ENCODE data around the gene OR1B1.
"Not testable (repeated sequence)": the region's sequence is repeated elsewhere in the genome, so short reads cannot be mapped to it uniquely, and the experiment has no call there.

The OR1B1 gene

DNA sequence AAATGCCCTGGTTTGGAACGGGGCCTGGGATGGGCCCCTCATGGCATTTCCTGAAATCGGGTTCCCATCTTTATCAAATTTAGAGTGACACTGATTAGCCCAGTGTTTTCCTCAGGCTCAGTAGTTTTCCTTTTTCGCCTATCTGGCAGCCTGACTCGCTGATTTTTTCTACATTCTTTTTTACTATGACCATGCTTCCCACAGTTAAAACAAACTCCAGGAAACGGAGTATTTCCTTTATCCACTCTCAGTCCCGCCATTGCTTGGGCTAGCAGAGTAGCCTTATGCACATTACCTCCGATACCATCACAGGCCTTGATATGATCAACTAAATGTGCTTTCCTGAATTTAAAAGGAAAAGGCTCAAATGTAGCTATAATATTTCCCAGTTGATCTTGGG lies 37.4 kb downstream of the OR1B1 start:
- H3K27ac ChIP-seq: no peak overlapping the region
- ChIA-PET POLR2A (ENCODE audit: low non-redundant PET) (no interaction called here), CTCF (interaction anchor here (0.6 kb wide), 1 partner anchor 32 kb away, joined by 7 read pairs; no protein-coding TSS in a partner anchor)
- TF ChIP-seq, protein P1, sequence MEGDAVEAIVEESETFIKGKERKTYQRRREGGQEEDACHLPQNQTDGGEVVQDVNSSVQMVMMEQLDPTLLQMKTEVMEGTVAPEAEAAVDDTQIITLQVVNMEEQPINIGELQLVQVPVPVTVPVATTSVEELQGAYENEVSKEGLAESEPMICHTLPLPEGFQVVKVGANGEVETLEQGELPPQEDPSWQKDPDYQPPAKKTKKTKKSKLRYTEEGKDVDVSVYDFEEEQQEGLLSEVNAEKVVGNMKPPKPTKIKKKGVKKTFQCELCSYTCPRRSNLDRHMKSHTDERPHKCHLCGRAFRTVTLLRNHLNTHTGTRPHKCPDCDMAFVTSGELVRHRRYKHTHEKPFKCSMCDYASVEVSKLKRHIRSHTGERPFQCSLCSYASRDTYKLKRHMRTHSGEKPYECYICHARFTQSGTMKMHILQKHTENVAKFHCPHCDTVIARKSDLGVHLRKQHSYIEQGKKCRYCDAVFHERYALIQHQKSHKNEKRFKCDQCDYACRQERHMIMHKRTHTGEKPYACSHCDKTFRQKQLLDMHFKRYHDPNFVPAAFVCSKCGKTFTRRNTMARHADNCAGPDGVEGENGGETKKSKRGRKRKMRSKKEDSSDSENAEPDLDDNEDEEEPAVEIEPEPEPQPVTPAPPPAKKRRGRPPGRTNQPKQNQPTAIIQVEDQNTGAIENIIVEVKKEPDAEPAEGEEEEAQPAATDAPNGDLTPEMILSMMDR (conservative IDR thresholded peaks at IDR 0.05; ENCODE audit: low read depth): no peak
- no peak for DNase-seq (ENCODE audit: low spot score)

DNA sequence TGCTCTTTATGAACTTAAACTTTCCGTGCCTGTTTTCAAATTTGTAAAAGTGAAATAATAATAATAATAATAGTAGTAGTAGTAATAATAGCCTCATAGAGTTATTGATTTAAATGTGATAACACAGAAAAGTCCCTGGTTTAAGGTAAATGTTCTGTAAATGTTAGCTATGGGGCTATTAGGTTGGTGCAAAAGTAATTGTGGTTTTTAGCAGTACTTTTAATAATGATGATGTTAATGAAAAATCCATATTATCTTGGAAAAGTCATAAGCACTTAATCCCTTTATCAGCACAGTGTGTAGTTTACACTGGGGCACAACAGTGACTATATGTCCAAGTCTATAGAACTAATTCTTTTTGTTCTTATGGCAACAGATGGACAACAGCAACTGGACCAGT lies 43.1 kb downstream of the OR1B1 start, which contains the start of gene OR1Q1:
Gene OR1Q1 (plus strand): TSS at position 377 of the 400 bp plus-strand sequence. CDS start 0 bp downstream, at position 377.
- H3K27ac ChIP-seq: no peak within 1 kb of the TSS
- ChIA-PET CTCF (no interaction called here), POLR2A (ENCODE audit: low non-redundant PET) (no interaction called here)
- TF ChIP-seq, protein P1 (conservative IDR thresholded peaks at IDR 0.05; ENCODE audit: low read depth): no peak
- no peak for DNase-seq (ENCODE audit: low spot score)

DNA sequence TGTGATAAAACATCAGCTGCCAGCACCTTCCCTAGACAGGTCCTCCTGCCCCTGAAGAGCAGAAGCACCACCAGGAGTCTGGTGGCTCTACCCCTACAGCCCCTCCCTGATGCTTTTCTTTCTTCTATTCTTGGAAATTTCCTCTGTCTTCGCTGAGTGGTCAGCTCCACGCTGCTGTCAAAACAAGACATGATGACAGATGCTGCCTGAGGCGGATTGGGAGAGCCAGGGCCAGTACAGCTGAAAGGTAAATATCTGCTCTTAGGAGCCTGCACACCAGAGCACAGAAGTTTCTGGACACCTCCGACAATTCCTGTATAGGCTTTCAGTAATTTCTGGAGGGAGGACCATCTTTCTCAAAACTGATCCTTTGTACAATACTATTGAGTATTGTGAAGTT lies 47.6 kb downstream of the OR1B1 start:
- CTCF ChIA-PET: no interaction called here
- TF ChIP-seq, protein P1 (conservative IDR thresholded peaks at IDR 0.05; ENCODE audit: low read depth): no peak

DNA sequence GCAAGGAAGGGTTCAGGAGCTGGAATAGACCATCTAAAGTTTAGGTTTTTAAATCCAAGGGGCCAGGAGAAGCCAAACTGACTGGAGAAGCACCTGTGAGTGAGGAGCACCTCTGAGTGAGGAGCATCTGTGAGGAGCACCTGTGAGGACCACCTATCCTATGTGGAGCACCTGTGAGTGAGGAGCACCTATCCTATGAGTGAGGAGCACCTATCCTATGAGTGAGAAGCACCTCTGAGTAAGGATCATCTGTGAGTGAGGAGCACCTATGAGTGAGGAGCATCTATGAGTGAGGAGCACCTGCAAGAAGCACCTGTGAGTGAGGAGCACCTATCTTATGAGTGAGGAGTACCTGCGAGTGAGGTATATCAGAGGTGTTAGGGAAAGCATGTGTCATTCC lies 50.8 kb downstream of the OR1B1 start:
- no peak overlapping the region for H3K27ac ChIP-seq
- CTCF ChIA-PET: no interaction called here
- TF ChIP-seq, protein P1 (conservative IDR thresholded peaks at IDR 0.05; ENCODE audit: low read depth): no peak
- POLR2A ChIA-PET (ENCODE audit: low non-redundant PET): no interaction called here
- no peak for DNase-seq (ENCODE audit: low spot score)

More for the DNA sequence above, 47.6 kb downstream of the OR1B1 start:
- peak; percentile 17 for DNase-seq (ENCODE audit: low spot score)
- POLR2A ChIA-PET (ENCODE audit: low non-redundant PET): no interaction called here
- no peak overlapping the region for H3K27ac ChIP-seq

DNA sequence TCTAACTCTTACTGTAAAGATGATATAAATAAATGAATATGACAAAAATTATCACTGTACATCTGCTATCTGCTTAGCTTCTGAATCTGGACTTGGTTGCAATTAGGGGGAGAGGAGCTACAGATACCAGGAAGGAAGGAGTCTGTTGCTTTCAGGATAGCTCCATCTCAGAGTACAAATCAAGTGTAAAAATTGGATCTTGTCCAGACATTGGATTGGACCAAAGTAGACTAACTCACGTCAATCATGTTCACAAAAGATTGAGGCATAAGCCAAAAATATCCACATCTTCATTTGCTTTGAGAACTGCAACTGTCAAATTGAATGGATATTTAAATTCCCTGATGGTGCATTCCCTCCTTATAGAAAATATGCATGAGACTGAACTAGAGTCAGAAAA lies 51.7 kb downstream of the OR1B1 start:
- DNase-seq (ENCODE audit: low spot score): no peak
- CTCF ChIA-PET: no interaction called here
- POLR2A ChIA-PET (ENCODE audit: low non-redundant PET): no interaction called here
- H3K27ac ChIP-seq: no peak overlapping the region
- TF ChIP-seq, protein P1 (conservative IDR thresholded peaks at IDR 0.05; ENCODE audit: low read depth): no peak

DNA sequence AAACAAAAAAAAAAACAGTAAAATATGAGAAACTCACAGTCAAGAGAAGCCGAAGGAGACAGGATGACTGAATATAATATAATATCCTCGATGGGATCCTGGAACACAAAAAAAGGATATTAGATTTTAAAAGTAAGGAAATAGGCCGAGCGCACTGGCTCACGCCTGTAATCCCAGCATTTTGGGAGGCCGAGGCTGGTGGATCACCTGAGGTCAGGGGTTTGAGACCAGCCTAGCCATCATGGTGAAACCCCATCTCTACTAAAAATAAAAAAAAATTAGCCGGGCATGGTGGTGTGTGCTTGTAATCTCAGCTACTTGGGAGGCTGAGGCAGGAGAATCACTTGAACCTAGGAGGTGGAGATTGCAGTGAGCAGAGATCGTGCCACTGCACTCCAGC lies 74.1 kb downstream of the OR1B1 start, which contains the start of gene OR1L8:
Gene OR1L8 (minus strand): TSS at position 101 of the 400 bp plus-strand sequence. CDS start 14,907 bp downstream, outside the sequence.
- CTCF ChIA-PET: interaction anchor here (0.6 kb wide), 2 partner anchors 84 to 108 kb away, joined by 3 to 6 read pairs; no protein-coding TSS in a partner anchor
- H3K27ac ChIP-seq; DNase-seq (ENCODE audit: low spot score); POLR2A ChIA-PET (ENCODE audit: low non-redundant PET): not testable (repeated sequence)

DNA sequence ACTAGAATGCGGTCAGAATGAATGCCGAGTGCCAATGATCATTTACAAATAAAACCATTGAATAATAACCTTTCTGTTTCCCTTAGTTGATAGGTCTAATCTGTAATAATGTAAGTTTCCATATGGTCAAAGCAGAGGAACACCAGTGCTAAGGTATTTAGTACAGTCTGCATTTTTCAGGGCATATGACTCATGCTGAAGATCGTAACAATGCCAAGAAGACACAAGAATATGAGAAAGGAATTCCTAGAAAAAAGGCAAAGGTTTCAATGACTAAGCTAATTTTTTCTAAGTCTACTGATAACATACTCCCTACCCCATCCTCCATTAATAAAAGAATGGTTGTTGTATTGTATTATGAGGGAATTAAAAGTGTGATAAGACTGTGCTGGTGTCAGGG lies 77.1 kb downstream of the OR1B1 start:
- peak; percentile 73 for DNase-seq (ENCODE audit: low spot score)
- ChIA-PET POLR2A (ENCODE audit: low non-redundant PET) (no interaction called here), CTCF (interaction anchor here (0.6 kb wide), 2 partner anchors 106 to 748 kb away, joined by 3 to 5 read pairs; no protein-coding TSS in a partner anchor)
- no peak overlapping the region for H3K27ac ChIP-seq
- TF ChIP-seq, protein P1 (conservative IDR thresholded peaks at IDR 0.05; ENCODE audit: low read depth): no peak

All from RWPE1 (cell line).